Stimulated activated CD8-positive, alpha-beta memory T cell treated with anti-CD3 and anti-CD28 coated beads, Interleukin-4, amount 100 ng/mL, for 24 hours (primary cell): Measurements from ENCODE around the gene MTMR8.

Experiments
- DNase-seq: peaks from one replicate; pipeline ENCODE4 v3.0.0-alpha.2; 2020; ENCODE audit warnings: low read depth

MTMR8 gene

GRCh38 chrX:64306712-64307111 lies 88.5 kb downstream of the MTMR8 start:
- no peak for DNase-seq

DNA sequence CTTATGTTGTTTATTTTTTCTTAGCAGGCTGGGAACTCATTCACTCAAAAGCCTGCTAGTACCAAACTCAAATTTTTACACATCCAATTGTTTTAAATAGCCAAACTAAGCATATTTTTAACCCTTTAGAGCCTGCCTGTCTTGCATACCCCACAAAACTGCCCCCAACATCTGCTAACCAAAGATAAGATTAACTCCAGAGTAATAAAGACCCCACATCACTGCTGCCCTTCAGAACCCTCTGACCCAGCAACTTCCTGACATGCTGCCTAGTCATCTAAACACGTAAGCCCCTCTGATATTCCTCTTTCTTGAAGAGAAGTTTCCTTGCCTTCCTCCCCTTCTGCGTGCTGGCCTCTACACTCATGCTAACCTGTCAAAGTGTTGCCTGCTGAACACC lies 104.1 kb downstream of the MTMR8 start:
- no peak for DNase-seq

GRCh38 chrX:64265265-64265664 lies 130.0 kb downstream of the MTMR8 start:
- DNase-seq, result no peak

DNA sequence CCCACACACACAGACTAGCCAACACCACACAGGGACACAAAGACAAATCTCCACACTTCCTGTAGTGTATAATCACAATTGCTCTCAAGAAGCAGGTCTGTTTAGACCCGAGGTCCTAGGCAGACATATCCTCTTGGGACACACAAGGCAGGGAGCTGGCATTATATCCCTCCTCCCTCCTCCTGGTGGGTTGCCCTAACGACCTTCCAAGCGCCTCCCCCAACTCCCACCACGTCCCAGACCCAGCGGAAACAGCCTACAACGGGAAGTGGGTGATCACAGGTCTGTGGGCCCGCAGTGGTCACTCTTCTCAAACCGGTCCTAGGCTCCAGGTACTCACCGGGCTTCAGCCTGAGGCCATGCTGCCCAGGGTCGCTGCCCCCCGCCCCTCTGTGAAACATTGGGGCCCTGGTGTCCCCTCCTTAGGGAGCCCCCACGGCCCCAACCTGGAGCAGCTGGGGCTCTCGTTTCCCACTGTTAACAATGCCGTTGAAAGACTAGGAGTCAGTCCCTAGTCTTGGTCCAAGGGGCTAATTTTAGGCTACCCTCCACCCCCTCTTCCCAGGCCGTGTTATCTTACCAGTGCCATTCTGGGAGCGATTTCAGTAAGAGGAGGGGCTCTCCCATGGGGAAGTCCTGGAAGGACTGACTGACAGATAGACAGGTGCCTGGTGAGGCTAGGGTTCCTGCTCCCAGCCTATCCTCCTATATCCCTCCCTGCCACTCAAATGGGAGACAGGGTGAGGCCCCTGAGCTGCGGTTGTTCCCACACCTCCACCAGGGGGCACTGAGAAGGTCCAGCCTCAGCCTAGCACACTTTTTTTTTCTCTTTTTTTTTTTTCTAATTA lies 164.9 kb downstream of the MTMR8 start, which contains the start of gene ASB12:
Gene ASB12, minus strand, starts transcription at position 485 of the 848 bp plus-strand sequence. CDS start 4,957 bp downstream, outside the sequence.
- DNase-seq, result no peak

GRCh38 chrX:64229154-64229553 lies 166.1 kb downstream of the MTMR8 start:
- DNase-seq, result no peak
